Gastrocnemius medialis (tissue), 4 donors: ENCODE data around the gene OR51S1. TPM values are rescaled to one million over a fixed set of nuclear protein-coding genes. Genes with fewer than 3 reads are reported as not detected.
"Not testable (repeated sequence)": the region's sequence is repeated elsewhere in the genome, so short reads cannot be mapped to it uniquely, and the experiment has no call there.

Source experiments
- ATAC-seq, 2 donors: fragments of 150-250 bp; one replicate each; pipeline ENCODE4 v1.9.1; 2016
- DNase-seq, 2 donors: peaks; one replicate each; pipeline ENCODE4 v3.0.0-alpha.2; 2019
- H3K27ac ChIP-seq, 4 donors: fragments of 200-600 bp; sonication (generic); 1 replicate in 1 of 4; 2 replicates in 3 of 4; pipeline ENCODE4 v1.5.1; 2016 to 2018; ENCODE audit warnings: mild to moderate bottlenecking in 2 of 4, moderate library complexity in 1 of 4
- H3K27me3 ChIP-seq, 3 donors: fragments of 200-600 bp; sonication (generic) in 2 of 3; 1 replicate in 1 of 3; 2 replicates in 2 of 3; pipeline versions ENCODE4 v1.5.1 to v1.6.0; 2016 to 2019; ENCODE audit warnings: mild to moderate bottlenecking in 1 of 3, moderate library complexity in 1 of 3
- H3K36me3 ChIP-seq, 2 donors: fragments of 200-600 bp; sonication (generic) in 1 of 2; one replicate each; pipeline ENCODE4 v1.5.1; 2017 to 2018
- H3K4me1 ChIP-seq, 2 donors: fragments of 200-600 bp; sonication (generic) in 1 of 2; one replicate each; pipeline ENCODE4 v1.5.1; 2016 to 2017; ENCODE audit warnings: mild to moderate bottlenecking in 2 of 2
- H3K4me3 ChIP-seq, 4 donors: fragments of 200-600 bp; sonication (generic) in 3 of 4; 1 replicate in 1 of 4; 2 replicates in 3 of 4; pipeline ENCODE4 v1.5.1; 2016 to 2019; ENCODE audit warnings: mild to moderate bottlenecking in 2 of 4
- H3K9me3 ChIP-seq, 3 donors: fragments of 200-600 bp; sonication (generic) in 2 of 3; 1 replicate in 1 of 3; 2 replicates in 2 of 3; pipeline ENCODE4 v1.5.1; 2016 to 2019
- CTCF ChIP-seq, 5 experiments: fragments of 450-650 bp in 3 of 5; fragments of 200-600 bp in 2 of 5; sonication (generic) in 2 of 5; IDR thresholded peaks in 4 of 5; conservative IDR thresholded peaks in 1 of 5; 1 replicate in 4 of 5; 2 replicates in 1 of 5; pipeline ENCODE4 v1.5.1; 2016 to 2019; ENCODE audit warnings: antibody characterized with exemption in 5 of 5, mild to moderate bottlenecking in 3 of 5, moderate library complexity in 3 of 5
- POLR2A ChIP-seq, 2 donors: fragments of 450-650 bp; IDR thresholded peaks; one replicate each; pipeline ENCODE4 v1.6.1; 2017; ENCODE audit warnings: antibody characterized with exemption in 2 of 2, mild to moderate bottlenecking in 2 of 2, moderate library complexity in 2 of 2
- in situ Hi-C, 4 donors: fragments of 200-750 bp; cut with MboI; loops; one replicate each; pipeline versions ENCODE4 v1.15.0 to v1.8.0; 2017; ENCODE audit warnings: low sequenced_read_pairs in 4 of 4
- intact Hi-C: fragments of 100-400 bp; cut with DNase I; formaldehyde crosslinking; loops from one replicate; pipeline ENCODE4 v1.15.1; 2023; ENCODE audit warnings: low total_unique reads
- total RNA-seq, 4 donors: library from RNA; depleted of rRNA; stranded (reverse); fragments of >200 nt; gene quantifications; one replicate each; pipeline versions ENCODE4 v1.1.0 to v1.2.3, GENCODE V29; 2016

The OR51S1 gene
- total RNA-seq, 4 donors from 2014 or later = not detected

- in situ Hi-C loops (loop anchor here in 2 of 4 donors (10.0 kb wide), 1 partner anchor 190 kb away; the partner anchor contains the start of gene OR51D1 (in 2 of the 2)), intact Hi-C loops (no loop called here)
- no peak overlapping the region for H3K4me3 ChIP-seq
Observed at GRCh38 chr11:4825132-4825531, 23.9 kb downstream of the OR51S1 start.

GRCh38 chr11:4821021-4821420 lies 28.0 kb downstream of the OR51S1 start, which contains the start of gene OR51F2:
OR51F2 (plus strand) TSS chr11:4821321; CDS start chr11:4821422, 101 bp downstream.
- ATAC-seq (no peak), DNase-seq (no peak)
- in situ Hi-C loops = loop anchor here in 2 of 4 donors (10.0 kb wide), 1 partner anchor 186 kb away; the partner anchor contains the start of gene OR51D1 (in 2 of the 2)

More at GRCh38 chr11:4825132-4825531, 23.9 kb downstream of the OR51S1 start:
- TF ChIP-seq CTCF (IDR thresholded peaks at IDR 0.05 in 4 of 5, conservative IDR thresholded peaks at IDR 0.05 in 1 of 5) (no peak), POLR2A (IDR thresholded peaks at IDR 0.05) (no peak)
- Histone ChIP-seq H3K27ac (no peak overlapping the region), H3K36me3 (no peaks in the 10 kb centered on the region), H3K4me1 (no peaks in the 10 kb centered on the region), H3K27me3 (no peaks in the 10 kb centered on the region), H3K9me3 (no peaks in the 10 kb centered on the region)
- no peak for ATAC-seq
- DNase-seq = no peak

GRCh38 chr11:4809246-4809645 lies 39.8 kb downstream of the OR51S1 start:
- no peaks in the 10 kb centered on the region for H3K9me3 ChIP-seq
- intact Hi-C loops = no loop called here
- TF ChIP-seq POLR2A (IDR thresholded peaks at IDR 0.05) = no peak
- TF ChIP-seq CTCF (IDR thresholded peaks at IDR 0.05 in 4 of 5, conservative IDR thresholded peaks at IDR 0.05 in 1 of 5) = no peak
- H3K4me3 ChIP-seq = no peak overlapping the region
- no peak for DNase-seq
- H3K36me3 ChIP-seq = no peaks in the 10 kb centered on the region
- H3K27ac ChIP-seq = no peak overlapping the region
- ATAC-seq = no peak
- H3K27me3 ChIP-seq = no peaks in the 10 kb centered on the region
- in situ Hi-C loops = no loop called here
- H3K4me1 ChIP-seq = no peaks in the 10 kb centered on the region

More at GRCh38 chr11:4821021-4821420, 28.0 kb downstream of the OR51S1 start, which contains the start of gene OR51F2:
- H3K4me1 ChIP-seq = no peaks in the 10 kb centered on the region
- H3K27ac ChIP-seq = no peak within 1 kb of the TSS
- no peak for TF ChIP-seq POLR2A (IDR thresholded peaks at IDR 0.05)
- no peak for TF ChIP-seq CTCF (IDR thresholded peaks at IDR 0.05 in 4 of 5, conservative IDR thresholded peaks at IDR 0.05 in 1 of 5)
- H3K9me3 ChIP-seq = no peaks in the 10 kb centered on the region
- intact Hi-C loops = no loop called here
- H3K4me3 ChIP-seq = no peak within 1 kb of the TSS
- no peaks in the 10 kb centered on the region for H3K27me3 ChIP-seq
- no peaks in the 10 kb centered on the region for H3K36me3 ChIP-seq

- DNase-seq (no peak), ATAC-seq (no peak)
- Histone ChIP-seq H3K4me1 (no peaks in the 10 kb centered on the region), H3K27ac (no peak overlapping the region), H3K27me3 (no peaks in the 10 kb centered on the region), H3K9me3 (no peaks in the 10 kb centered on the region), H3K4me3 (no peak overlapping the region), H3K36me3 (no peaks in the 10 kb centered on the region)
- TF ChIP-seq CTCF (IDR thresholded peaks at IDR 0.05 in 4 of 5, conservative IDR thresholded peaks at IDR 0.05 in 1 of 5) (no peak), POLR2A (IDR thresholded peaks at IDR 0.05) (no peak)
- in situ Hi-C loops = no loop called here
- intact Hi-C loops = no loop called here
Observed at GRCh38 chr11:4808476-4808875, 40.5 kb downstream of the OR51S1 start.

GRCh38 chr11:4804280-4804679 lies 44.7 kb downstream of the OR51S1 start, which contains the start of gene OR52R1:
OR52R1 (minus strand) TSS chr11:4804380; CDS start chr11:4804380, 0 bp downstream.
- in situ Hi-C loops (no loop called here), intact Hi-C loops (no loop called here)
- no peaks in the 10 kb centered on the region for H3K9me3 ChIP-seq
- H3K27ac ChIP-seq = no peak within 1 kb of the TSS
- H3K36me3 ChIP-seq = no peaks in the 10 kb centered on the region
- ATAC-seq (no peak), DNase-seq (no peak)
- no peaks in the 10 kb centered on the region for H3K27me3 ChIP-seq
- H3K4me3 ChIP-seq = no peak within 1 kb of the TSS
- no peaks in the 10 kb centered on the region for H3K4me1 ChIP-seq
- TF ChIP-seq CTCF (IDR thresholded peaks at IDR 0.05 in 4 of 5, conservative IDR thresholded peaks at IDR 0.05 in 1 of 5) (no peak), POLR2A (IDR thresholded peaks at IDR 0.05) (no peak)

- H3K4me3 ChIP-seq, H3K4me1 ChIP-seq, in situ Hi-C loops, H3K36me3 ChIP-seq, H3K9me3 ChIP-seq, H3K27me3 ChIP-seq, H3K27ac ChIP-seq, ATAC-seq, intact Hi-C loops, DNase-seq: not testable (repeated sequence)
Observed at GRCh38 chr11:4801316-4801715, 47.7 kb downstream of the OR51S1 start.
